Measurements from ENCODE around the gene WLS.

Gene WLS

DNA sequence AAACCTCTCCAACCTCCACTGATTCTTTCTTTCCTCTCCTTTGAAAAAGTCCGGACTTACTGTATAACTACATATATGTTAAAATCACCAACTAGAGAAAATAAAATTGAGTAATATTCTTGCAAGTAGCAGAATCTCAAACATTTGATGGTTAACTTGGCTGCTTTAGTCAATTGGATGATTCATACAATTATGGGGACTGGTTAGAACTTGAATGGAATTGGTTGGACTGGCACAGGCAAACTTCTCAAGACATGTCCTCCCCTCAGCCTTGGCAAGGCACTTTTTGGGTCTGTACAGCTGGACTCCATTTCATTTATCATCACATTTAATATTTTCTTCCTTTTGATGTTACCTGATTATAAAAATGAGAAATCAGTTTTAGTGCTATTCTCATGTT is 6.5 kb downstream of the WLS start:
- no peak overlapping the region for H3K27ac ChIP-seq
- TF ChIP-seq, protein P1, sequence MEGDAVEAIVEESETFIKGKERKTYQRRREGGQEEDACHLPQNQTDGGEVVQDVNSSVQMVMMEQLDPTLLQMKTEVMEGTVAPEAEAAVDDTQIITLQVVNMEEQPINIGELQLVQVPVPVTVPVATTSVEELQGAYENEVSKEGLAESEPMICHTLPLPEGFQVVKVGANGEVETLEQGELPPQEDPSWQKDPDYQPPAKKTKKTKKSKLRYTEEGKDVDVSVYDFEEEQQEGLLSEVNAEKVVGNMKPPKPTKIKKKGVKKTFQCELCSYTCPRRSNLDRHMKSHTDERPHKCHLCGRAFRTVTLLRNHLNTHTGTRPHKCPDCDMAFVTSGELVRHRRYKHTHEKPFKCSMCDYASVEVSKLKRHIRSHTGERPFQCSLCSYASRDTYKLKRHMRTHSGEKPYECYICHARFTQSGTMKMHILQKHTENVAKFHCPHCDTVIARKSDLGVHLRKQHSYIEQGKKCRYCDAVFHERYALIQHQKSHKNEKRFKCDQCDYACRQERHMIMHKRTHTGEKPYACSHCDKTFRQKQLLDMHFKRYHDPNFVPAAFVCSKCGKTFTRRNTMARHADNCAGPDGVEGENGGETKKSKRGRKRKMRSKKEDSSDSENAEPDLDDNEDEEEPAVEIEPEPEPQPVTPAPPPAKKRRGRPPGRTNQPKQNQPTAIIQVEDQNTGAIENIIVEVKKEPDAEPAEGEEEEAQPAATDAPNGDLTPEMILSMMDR (conservative IDR thresholded peaks at IDR 0.05), result no peak

DNA sequence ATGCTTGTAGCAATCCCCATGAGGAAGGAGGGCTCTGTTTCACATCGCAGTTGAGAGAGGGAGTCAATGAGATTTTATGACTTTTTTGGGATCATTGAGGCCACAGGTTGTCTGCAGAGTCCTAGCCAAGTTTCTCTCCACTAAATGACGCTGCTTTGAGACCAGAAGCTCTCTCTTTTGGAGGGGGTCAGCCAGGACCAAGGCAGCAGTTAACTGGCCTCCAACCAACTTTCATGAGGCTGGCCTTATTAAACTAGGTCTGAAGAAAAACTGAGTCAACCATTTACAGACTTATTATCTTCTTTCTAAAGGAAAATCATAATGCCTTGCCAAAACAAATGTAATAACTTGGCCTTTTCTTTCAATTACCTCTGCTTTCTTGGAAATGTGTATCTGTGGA is 8.6 kb downstream of the WLS start:
- no peak overlapping the region for H3K27ac ChIP-seq
- TF ChIP-seq, protein P1 (conservative IDR thresholded peaks at IDR 0.05), result no peak

DNA sequence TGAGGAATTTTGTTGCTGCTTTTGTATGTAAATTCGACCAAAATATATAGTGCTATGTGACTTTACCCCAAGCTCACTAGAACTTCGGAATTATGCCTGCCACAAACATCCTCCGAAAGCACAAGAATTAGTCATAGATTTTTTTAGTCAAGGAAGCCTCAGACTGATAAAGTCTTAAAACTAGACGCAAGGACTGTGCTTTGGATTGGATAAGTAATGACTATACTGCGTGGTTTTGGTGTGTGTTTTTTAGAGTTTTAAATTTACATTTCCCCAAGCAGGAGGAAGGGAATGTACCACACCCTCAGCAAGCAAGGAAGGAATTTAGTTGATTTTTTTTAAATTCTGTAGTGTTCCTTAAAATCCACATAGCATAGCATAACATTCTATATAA is 10.3 kb downstream of the WLS start:
- no peak overlapping the region for H3K27ac ChIP-seq
- TF ChIP-seq, protein P1 (conservative IDR thresholded peaks at IDR 0.05), result no peak

DNA sequence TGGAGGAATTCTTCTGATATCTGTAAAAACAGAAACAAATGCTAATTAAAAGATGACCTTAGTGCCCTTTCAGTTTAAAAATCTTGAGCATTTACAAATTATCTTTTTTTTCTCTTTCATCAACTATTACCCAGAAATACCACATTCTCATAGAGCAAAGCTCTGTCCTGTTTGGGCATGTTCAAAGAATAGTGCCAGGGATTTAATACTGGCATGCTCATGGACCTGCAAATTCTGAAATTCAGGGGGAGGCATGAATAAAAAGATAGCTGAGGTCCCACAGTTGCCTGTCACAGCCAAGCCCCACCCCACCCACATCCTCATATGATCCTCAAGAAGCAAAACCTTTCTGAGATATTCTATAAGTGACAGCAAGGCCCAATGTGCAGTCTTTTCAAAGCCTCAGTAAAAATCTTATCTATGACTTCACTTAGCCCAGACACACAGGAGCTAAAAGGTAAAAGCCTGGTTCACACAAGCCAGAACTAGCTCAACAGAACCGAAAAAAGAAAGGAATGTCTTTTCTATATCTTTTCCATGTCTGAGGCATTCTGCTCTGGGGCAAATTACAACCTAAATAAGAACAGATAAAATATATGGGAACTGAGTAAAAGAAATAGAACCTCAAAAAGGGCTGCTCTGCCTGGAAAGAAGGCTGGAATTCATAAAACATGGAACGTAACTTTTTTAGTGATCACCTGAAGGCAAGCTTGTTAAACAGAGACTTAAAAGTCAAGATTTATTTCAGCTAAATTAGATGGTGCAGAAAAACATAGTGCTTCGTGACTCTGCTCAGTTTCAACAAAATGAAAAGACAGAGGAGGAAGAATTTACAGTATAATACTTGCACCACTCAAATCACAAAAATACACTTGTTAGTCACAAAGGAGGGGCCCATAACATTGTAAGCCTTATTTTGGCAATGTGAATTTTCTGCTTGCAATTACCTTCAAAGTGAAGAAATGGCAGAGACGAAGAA is 11.0 kb downstream of the WLS start:
- TF ChIP-seq, protein P1 (conservative IDR thresholded peaks at IDR 0.05), result no peak
- no peak overlapping the region for H3K27ac ChIP-seq

DNA sequence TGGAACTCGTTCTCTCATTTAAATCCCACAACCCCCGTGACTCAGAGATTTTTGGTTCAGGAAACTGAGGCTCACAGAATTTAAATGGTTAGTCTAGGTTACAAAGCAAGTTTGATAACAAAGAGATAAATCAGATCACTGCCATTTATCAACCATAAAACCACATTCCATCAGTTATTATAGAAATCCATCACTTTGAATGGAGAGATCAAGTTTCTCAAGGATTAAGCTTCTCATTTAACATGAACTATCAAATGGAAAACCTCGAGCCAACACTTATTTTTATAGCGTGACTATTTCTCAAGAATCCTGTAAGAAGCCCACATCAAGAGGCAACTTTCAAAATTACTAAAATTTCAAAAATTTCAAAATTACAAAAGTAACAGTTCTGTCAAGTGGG is 11.9 kb downstream of the WLS start:
- TF ChIP-seq, protein P1 (conservative IDR thresholded peaks at IDR 0.05), result no peak
- H3K27ac ChIP-seq, result no peak overlapping the region

DNA sequence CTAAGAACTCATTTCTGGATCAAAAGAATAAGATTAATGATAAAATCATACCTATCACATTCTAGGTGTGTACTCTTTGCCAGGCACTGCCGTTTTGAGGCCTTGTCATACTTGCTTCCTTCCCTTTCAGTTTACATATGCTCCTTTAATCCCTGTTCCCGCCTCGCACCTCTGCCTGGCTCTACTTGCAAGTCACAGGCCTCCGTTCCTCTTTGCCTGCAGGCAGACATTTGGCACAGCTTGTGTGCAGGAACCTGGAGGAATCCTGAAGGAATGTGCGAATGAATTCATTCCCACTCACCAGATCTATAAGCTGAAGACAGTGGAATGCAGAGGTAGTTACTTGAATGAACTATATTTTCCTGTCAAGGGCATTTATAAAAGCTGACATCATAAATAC is 13.8 kb downstream of the WLS start:
- TF ChIP-seq, protein P1 (conservative IDR thresholded peaks at IDR 0.05), result no peak
- no peak overlapping the region for H3K27ac ChIP-seq

DNA sequence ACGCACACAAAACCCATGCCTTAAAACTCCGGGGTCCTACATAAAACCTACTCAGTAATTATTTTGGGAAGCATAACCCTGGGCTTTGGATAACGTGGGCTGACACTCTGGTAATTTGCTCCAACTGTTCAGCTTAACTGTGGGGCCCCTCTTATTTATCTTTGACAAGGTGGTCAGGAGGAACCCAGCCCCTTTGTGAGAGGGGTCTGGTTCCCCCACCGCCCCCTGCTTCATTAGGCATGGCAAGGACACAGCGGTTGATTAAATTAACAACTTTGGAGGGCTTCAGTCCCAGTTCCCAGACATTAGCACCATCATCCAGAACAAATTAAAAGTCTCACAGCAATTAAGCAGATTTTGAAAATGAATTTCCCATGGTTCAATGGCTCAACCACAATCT is 14.7 kb downstream of the WLS start:
- TF ChIP-seq, protein P1 (conservative IDR thresholded peaks at IDR 0.05), result no peak
- no peak overlapping the region for H3K27ac ChIP-seq
